GM21528 (cell line): Measurements from ENCODE around the gene CHN2.
"Not testable (repeated sequence)": the region's sequence is repeated elsewhere in the genome, so short reads cannot be mapped to it uniquely, and the experiment has no call there.

Experiments
- ATAC-seq: cut with Tn5 transposase; IDR thresholded peaks from one replicate; pipeline ENCODE4 v1.9.1; 2021; ENCODE audit warnings: mild to moderate bottlenecking, moderate library complexity; ENCODE audit not compliant: unreplicated experiment, low FRiP score

CHN2 gene

DNA sequence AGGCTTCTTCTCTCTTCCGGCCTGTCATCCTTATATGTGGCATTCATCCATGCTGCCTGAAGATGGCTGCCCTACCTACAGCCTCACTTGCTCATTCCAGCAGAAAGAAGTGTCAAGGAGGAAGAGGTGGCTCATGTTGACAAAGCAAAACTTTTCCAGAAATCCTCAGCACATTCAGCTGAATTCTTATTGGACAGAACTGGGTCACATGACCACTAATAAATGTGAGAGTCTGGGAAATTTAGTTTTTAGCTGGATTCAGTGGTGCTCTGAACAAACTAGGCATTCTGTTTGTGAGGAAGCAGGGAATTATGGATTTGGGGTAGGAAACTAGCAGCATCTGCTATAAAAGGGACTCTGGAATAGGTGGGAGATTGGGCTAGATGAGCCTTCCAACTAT is 58.6 kb downstream of the CHN2 start:
- no peak for ATAC-seq

DNA sequence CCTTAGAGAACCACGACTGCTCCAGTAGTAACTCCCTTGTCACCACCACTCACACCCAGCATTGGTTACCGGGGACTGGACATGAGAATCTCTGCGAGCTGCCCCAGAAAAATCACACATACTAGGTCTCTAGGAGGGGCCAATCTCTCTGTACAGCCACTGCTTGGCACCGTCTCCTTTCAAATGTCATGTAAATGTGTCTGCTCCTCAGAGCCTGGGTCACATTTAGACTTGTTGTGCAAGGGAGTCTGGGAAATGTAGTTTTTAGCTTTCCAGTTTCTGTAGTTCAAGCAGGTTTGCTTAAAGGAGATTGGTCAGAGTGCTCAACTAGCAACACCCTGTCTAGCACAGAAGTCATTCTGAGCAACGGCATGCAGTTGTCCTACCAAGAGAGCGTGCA is 60.0 kb downstream of the CHN2 start:
- ATAC-seq: no peak

DNA sequence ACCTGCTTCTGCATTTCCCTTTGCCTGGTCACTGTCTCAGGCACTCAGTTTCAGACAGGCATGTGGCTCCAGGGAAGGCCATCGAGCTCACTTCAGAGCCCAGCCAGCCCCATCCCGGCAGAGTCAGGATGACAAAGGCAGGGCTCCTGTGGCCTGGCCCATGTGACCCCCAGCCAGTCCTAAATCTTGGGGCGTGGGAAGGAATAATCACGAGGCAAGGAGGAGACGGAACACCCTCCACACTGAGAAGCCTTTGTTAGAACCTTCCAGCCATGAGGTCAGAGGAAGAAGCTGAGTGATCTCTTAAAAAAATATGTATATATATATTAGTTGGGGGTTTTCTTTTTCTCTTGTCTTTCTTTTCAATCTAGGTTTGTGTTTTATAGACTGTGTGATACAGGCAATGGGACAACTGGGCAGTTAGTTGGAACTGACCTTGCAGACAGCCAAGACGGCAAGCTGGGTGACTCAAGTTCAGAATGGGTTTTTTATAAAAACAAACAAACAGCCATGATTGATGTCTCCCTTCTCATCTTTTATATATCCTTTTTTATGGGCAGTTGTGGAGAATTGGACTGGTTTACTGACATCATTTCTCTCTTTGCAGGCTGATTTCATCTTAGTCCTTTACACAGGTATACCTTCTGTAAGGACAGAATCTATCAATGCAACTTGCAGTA is 60.8 kb downstream of the CHN2 start:
- ATAC-seq: no peak

- no peak for ATAC-seq
These were observed 61.5 kb downstream of the CHN2 start for GRCh38 chr7:29255906-29256692.

DNA sequence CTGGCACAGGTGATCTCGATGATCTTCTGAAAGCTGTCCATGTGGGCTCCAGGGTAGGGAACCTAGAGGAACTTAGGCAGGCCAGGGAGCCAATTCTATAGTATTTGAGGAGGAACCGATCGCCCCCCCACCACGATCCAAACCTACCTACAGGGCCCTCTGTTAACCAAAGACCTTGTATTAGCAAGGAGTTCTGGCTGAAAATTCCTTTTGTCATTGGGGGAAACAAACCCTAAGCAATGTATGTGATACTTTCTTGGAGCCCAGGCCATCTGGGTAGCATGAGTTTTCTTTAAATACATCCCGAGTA is 62.1 kb downstream of the CHN2 start:
- ATAC-seq: no peak

DNA sequence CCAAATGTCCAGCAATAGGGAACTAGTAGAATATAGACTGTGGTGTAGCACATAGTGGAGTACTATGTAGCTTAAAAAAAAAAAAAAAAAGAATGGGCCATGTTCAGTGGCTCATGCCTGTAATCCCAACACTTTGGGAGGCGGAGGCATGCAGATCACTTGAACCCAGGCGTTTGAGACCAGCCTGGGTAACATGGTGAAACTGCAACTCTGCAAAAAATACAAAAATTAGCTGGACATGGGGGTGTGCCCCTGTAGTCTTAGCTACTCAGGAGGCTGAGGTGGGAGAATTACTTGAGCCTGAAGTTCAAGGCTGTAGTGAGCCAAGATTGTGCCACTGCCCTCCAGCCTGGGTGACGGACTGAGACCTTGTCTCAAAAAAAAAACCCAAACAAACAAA is 64.4 kb downstream of the CHN2 start:
- no peak for ATAC-seq

GRCh38 chr7:29262191-29262917 is 67.8 kb downstream of the CHN2 start:
- ATAC-seq: no peak

- not testable (repeated sequence) for ATAC-seq
These were observed 69.1 kb downstream of the CHN2 start for GRCh38 chr7:29263601-29264207.

DNA sequence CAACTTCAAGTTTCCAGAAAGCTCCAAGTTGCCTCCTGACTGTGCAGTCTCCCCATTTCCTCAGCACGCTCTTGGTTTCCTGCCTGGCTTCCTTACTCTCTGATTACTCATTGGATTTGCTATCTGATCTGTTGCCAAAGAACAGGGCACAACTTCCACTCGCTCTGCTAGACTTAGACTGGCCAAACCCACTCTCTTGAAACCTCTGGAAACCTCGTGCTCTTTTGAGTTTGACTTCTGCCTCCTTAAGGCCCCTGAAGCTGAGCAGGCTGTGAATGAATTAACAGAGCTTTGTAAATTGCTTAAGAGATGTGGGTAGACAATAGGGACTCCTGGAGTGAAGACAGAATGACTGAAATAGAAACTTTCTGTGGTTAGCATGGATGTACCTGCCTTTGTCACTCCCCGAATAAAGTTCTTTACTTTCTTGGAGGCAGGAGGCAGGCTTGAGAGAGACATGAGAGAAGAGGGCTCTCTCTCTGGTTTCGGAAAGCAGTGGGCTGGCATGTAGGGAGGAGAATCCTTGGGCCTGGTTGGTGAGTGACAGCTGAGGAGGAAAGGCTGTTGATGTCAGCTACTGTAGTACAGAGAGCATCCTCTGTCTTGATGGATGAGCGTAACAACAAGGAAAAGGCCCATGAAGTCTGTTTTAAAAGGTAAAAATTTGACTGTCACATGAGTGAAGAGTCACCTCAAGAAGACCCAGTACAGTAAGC is 70.8 kb downstream of the CHN2 start:
- no peak for ATAC-seq

- ATAC-seq: no peak
These were observed 75.4 kb downstream of the CHN2 start for GRCh38 chr7:29269935-29270334.

GRCh38 chr7:29270594-29271318 is 76.2 kb downstream of the CHN2 start:
- ATAC-seq: no peak

DNA sequence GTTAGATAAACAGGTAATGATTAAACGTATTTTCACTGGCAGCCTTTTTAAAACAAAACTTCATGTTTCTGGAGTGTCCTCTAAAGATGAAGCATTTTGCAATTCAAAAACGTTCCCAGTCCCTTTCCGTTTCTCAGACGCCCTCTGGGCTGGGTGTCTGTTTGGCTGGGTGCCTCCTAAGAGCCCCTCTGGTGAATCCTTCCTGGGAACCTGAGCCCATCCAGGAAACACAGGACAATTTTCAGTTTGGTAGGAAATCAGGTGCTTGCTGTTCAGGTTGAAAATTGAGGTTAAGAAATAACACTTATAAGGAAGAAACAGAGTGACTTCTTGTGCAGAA is 76.7 kb downstream of the CHN2 start:
- no peak for ATAC-seq

GRCh38 chr7:29272057-29272456 is 77.5 kb downstream of the CHN2 start:
- no peak for ATAC-seq

GRCh38 chr7:29274146-29275017 is 79.8 kb downstream of the CHN2 start:
- ATAC-seq: no peak

DNA sequence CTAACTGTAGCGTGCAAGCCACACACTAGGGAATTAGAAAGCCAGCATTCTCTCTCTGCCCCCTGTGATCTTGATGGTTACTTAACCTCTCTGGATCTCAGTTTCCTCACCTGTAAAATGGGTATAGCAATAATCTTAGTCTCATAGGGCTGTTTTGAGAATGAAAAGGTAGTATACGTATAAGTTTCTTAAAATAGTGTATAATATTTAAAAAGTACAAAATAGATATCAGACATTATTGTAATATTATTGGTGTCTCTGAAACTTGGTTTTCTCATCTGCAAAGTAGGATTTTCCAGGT is 80.4 kb downstream of the CHN2 start:
- ATAC-seq: no peak

GRCh38 chr7:29275493-29275892 is 80.9 kb downstream of the CHN2 start:
- ATAC-seq: no peak

DNA sequence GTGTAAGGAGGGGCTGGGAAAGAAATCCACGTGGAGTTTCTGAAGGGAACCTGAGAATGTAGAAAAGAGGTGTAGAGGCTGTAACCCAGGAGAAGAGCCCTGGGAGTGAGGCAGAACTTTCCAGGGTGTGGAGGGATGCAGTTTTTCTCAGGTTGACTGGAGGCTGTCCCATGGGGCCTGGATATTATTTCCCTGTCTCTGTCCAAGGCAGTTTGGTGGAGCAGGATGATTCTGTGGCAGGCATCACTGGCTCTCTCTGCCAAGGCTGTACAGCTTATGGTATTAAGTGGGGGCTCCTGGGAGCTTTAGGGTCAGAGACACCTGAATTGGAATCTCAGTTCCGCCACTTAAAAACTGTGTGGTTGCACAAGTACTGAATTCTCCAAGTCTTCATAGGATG is 81.6 kb downstream of the CHN2 start:
- no peak for ATAC-seq

GRCh38 chr7:29276806-29277205 is 82.2 kb downstream of the CHN2 start:
- ATAC-seq: no peak

- no peak for ATAC-seq
These were observed 83.1 kb downstream of the CHN2 start for GRCh38 chr7:29277436-29278215.
